ENCODE data around the gene PDP2.

- no peak for TF ChIP-seq CTCF (IDR thresholded peaks at IDR 0.05)
- TF ChIP-seq POLR2A (IDR thresholded peaks at IDR 0.05), result no peak
Observed at GRCh38 chr16:66931665-66932064, 51.4 kb downstream of the PDP2 start.

Data from body of pancreas (tissue), 4 donors.